ENCODE data around the gene PHF24.
A peak's percentile ranks its signal among the peaks of the same experiment; 100 is the strongest.

PHF24 gene

GRCh38 chr9:34989003-34989945 lies 31.2 kb downstream of the PHF24 start, which contains the start of gene DNAJB5 (continued):
- TF ChIP-seq, protein P1, sequence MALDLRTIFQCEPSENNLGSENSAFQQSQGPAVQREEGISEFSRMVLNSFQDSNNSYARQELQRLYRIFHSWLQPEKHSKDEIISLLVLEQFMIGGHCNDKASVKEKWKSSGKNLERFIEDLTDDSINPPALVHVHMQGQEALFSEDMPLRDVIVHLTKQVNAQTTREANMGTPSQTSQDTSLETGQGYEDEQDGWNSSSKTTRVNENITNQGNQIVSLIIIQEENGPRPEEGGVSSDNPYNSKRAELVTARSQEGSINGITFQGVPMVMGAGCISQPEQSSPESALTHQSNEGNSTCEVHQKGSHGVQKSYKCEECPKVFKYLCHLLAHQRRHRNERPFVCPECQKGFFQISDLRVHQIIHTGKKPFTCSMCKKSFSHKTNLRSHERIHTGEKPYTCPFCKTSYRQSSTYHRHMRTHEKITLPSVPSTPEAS (tag by site-specific recombination; IDR thresholded peaks at IDR 0.05): no peak
- TF ChIP-seq RBAK (tag by site-specific recombination; IDR thresholded peaks at IDR 0.05) (no peak), ZBTB8A (tag by site-specific recombination; IDR thresholded peaks at IDR 0.05) (no peak), ZNF221 (tag by site-specific recombination; IDR thresholded peaks at IDR 0.05; ENCODE audit: borderline replicate concordance) (no peak), ZNF560 (tag by site-specific recombination; IDR thresholded peaks at IDR 0.05; ENCODE audit: borderline replicate concordance) (no peak), ZNF544 (tag by site-specific recombination; IDR thresholded peaks at IDR 0.05) (no peak), ZNF362 (tag by site-specific recombination; IDR thresholded peaks at IDR 0.05) (no peak), HOXC10 (CRISPR knock-in tag; IDR thresholded peaks at IDR 0.05) (no peak), ZNF76 (tag by site-specific recombination; IDR thresholded peaks at IDR 0.05; ENCODE audit: borderline replicate concordance, low read depth) (peak; percentile 44; the same call in 1 of the 2 replicates), ZFP69B (tag by site-specific recombination; IDR thresholded peaks at IDR 0.05) (no peak)
- TF ChIP-seq, protein P2, sequence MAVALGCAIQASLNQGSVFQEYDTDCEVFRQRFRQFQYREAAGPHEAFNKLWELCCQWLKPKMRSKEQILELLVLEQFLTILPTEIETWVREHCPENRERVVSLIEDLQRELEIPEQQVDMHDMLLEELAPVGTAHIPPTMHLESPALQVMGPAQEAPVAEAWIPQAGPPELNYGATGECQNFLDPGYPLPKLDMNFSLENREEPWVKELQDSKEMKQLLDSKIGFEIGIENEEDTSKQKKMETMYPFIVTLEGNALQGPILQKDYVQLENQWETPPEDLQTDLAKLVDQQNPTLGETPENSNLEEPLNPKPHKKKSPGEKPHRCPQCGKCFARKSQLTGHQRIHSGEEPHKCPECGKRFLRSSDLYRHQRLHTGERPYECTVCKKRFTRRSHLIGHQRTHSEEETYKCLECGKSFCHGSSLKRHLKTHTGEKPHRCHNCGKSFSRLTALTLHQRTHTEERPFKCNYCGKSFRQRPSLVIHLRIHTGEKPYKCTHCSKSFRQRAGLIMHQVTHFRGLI (tag by site-specific recombination; IDR thresholded peaks at IDR 0.05): no peak

- H3K36me3 ChIP-seq (ENCODE audit: control insufficient read depth in 2 of 2, insufficient read depth in 1 of 2, low read length in 2 of 2): no peaks in the 10 kb centered on the region
- peaks cover 2% of the 10 kb centered on the region; the same call in 1 of the 2 replicates for H3K4me1 ChIP-seq (ENCODE audit: control insufficient read depth, insufficient read depth, low read length)
- ChIA-PET POLR2A (interaction anchor here (0.6 to 2.0 kb wide), 11 partner anchors 8 to 474 kb away, joined by 3 to 7 read pairs (median 4); partner anchors contain the start of gene VCP), CTCF (interaction anchor here (0.7 to 8.5 kb wide), 5 partner anchors 11 to 564 kb away, joined by 3 to 116 read pairs (median 4); no protein-coding TSS in a partner anchor)
- H3K9me3 ChIP-seq (ENCODE audit: control insufficient read depth, insufficient read depth, low read depth, low read length): no peaks in the 10 kb centered on the region
- H3K27ac ChIP-seq (ENCODE audit: extremely low read depth, low read depth, low read length): no peak overlapping the region
- peak overlapping the region; percentile 76 for H3K4me3 ChIP-seq (ENCODE audit: low read depth, low read length)
- TF ChIP-seq ZNF654 (tag by site-specific recombination; IDR thresholded peaks at IDR 0.05; ENCODE audit: low read depth) (no peak), ZNF37A (tag by site-specific recombination; IDR thresholded peaks at IDR 0.05) (no peak), ZBTB7A (tag by site-specific recombination; IDR thresholded peaks at IDR 0.05; ENCODE audit: low read depth) (no peak), ZBTB8A (tag by site-specific recombination; IDR thresholded peaks at IDR 0.05) (no peak), ZNF423 (tag by site-specific recombination; IDR thresholded peaks at IDR 0.05) (no peak), ZNF114 (tag by site-specific recombination; IDR thresholded peaks at IDR 0.05) (no peak), ZNF398 (tag by site-specific recombination; IDR thresholded peaks at IDR 0.05) (peak; percentile 48), GLIS1 (tag by site-specific recombination; IDR thresholded peaks at IDR 0.05) (no peak), ZNF610 (tag by site-specific recombination; IDR thresholded peaks at IDR 0.05; ENCODE audit: borderline replicate concordance) (no peak)
- TF ChIP-seq, protein P3, sequence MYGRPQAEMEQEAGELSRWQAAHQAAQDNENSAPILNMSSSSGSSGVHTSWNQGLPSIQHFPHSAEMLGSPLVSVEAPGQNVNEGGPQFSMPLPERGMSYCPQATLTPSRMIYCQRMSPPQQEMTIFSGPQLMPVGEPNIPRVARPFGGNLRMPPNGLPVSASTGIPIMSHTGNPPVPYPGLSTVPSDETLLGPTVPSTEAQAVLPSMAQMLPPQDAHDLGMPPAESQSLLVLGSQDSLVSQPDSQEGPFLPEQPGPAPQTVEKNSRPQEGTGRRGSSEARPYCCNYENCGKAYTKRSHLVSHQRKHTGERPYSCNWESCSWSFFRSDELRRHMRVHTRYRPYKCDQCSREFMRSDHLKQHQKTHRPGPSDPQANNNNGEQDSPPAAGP (tag by site-specific recombination; IDR thresholded peaks at IDR 0.05): 0 out of 2 replicates have a peak, but pooled peaks have one; percentile 40
- TF ChIP-seq, protein P4, sequence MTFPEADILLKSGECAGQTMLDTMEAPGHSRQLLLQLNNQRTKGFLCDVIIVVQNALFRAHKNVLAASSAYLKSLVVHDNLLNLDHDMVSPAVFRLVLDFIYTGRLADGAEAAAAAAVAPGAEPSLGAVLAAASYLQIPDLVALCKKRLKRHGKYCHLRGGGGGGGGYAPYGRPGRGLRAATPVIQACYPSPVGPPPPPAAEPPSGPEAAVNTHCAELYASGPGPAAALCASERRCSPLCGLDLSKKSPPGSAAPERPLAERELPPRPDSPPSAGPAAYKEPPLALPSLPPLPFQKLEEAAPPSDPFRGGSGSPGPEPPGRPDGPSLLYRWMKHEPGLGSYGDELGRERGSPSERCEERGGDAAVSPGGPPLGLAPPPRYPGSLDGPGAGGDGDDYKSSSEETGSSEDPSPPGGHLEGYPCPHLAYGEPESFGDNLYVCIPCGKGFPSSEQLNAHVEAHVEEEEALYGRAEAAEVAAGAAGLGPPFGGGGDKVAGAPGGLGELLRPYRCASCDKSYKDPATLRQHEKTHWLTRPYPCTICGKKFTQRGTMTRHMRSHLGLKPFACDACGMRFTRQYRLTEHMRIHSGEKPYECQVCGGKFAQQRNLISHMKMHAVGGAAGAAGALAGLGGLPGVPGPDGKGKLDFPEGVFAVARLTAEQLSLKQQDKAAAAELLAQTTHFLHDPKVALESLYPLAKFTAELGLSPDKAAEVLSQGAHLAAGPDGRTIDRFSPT (tag by site-specific recombination; IDR thresholded peaks at IDR 0.05): 0 out of 2 replicates have a peak, but pooled peaks have one; percentile 45
These were observed 32.0 kb downstream of the PHF24 start for GRCh38 chr9:34989946-34990635.
